ENCODE measurements around the gene UGT2A2. TPM values are rescaled to one million over a fixed set of nuclear protein-coding genes. Genes with fewer than 3 reads are reported as not detected.

UGT2A2 gene
- total RNA-seq, 1 donor from 2014 or later, result not detected

- Histone ChIP-seq H3K36me3 (ENCODE audit: control insufficient read depth in 3 of 3, insufficient read depth in 3 of 3, low read length in 3 of 3) (no peaks in the 10 kb centered on the region), H3K9ac (ENCODE audit: low read depth in 1 of 3, low read length in 3 of 3) (no peak overlapping the region), H3K27ac (ENCODE audit: low read depth, low read length) (no peak overlapping the region), H3K4me3 (ENCODE audit: low read length in 3 of 3) (no peak overlapping the region), H3K4me1 (ENCODE audit: control insufficient read depth in 3 of 3, insufficient read depth in 3 of 3, low read length in 3 of 3) (no peaks in the 10 kb centered on the region), H3K27me3 (ENCODE audit: control insufficient read depth in 3 of 3, insufficient read depth in 3 of 3, low read length in 3 of 3) (no peaks in the 10 kb centered on the region), H3K9me3 (ENCODE audit: control insufficient read depth in 3 of 3, low read length in 3 of 3) (no peaks in the 10 kb centered on the region)
Measured at GRCh38 chr4:69649207-69649606, 9.8 kb upstream of the UGT2A2 start.

GRCh38 chr4:69642961-69643360, 3.5 kb upstream of the UGT2A2 start:
- Histone ChIP-seq H3K9ac (ENCODE audit: low read depth in 1 of 3, low read length in 3 of 3) (no peak overlapping the region), H3K27me3 (ENCODE audit: control insufficient read depth in 3 of 3, insufficient read depth in 3 of 3, low read length in 3 of 3) (no peaks in the 10 kb centered on the region), H3K4me3 (ENCODE audit: low read length in 3 of 3) (no peak overlapping the region), H3K36me3 (ENCODE audit: control insufficient read depth in 3 of 3, insufficient read depth in 3 of 3, low read length in 3 of 3) (no peaks in the 10 kb centered on the region), H3K27ac (ENCODE audit: low read depth, low read length) (no peak overlapping the region), H3K9me3 (ENCODE audit: control insufficient read depth in 3 of 3, low read length in 3 of 3) (no peaks in the 10 kb centered on the region), H3K4me1 (ENCODE audit: control insufficient read depth in 3 of 3, insufficient read depth in 3 of 3, low read length in 3 of 3) (no peaks in the 10 kb centered on the region)

GRCh38 chr4:69640289-69640688, 847 bp upstream of the UGT2A2 start:
- no peaks in the 10 kb centered on the region for H3K9me3 ChIP-seq (ENCODE audit: control insufficient read depth in 3 of 3, low read length in 3 of 3)
- H3K27ac ChIP-seq (ENCODE audit: low read depth, low read length), result no peak overlapping the region
- H3K4me1 ChIP-seq (ENCODE audit: control insufficient read depth in 3 of 3, insufficient read depth in 3 of 3, low read length in 3 of 3), result no peaks in the 10 kb centered on the region
- H3K36me3 ChIP-seq (ENCODE audit: control insufficient read depth in 3 of 3, insufficient read depth in 3 of 3, low read length in 3 of 3), result no peaks in the 10 kb centered on the region
- no peak overlapping the region for H3K4me3 ChIP-seq (ENCODE audit: low read length in 3 of 3)
- H3K9ac ChIP-seq (ENCODE audit: low read depth in 1 of 3, low read length in 3 of 3), result no peak overlapping the region
- no peaks in the 10 kb centered on the region for H3K27me3 ChIP-seq (ENCODE audit: control insufficient read depth in 3 of 3, insufficient read depth in 3 of 3, low read length in 3 of 3)

- Histone ChIP-seq H3K4me3 (ENCODE audit: low read length in 3 of 3) (no peak overlapping the region), H3K9ac (ENCODE audit: low read depth in 1 of 3, low read length in 3 of 3) (no peak overlapping the region), H3K4me1 (ENCODE audit: control insufficient read depth in 3 of 3, insufficient read depth in 3 of 3, low read length in 3 of 3) (no peaks in the 10 kb centered on the region), H3K27me3 (ENCODE audit: control insufficient read depth in 3 of 3, insufficient read depth in 3 of 3, low read length in 3 of 3) (no peaks in the 10 kb centered on the region), H3K36me3 (ENCODE audit: control insufficient read depth in 3 of 3, insufficient read depth in 3 of 3, low read length in 3 of 3) (no peaks in the 10 kb centered on the region), H3K9me3 (ENCODE audit: control insufficient read depth in 3 of 3, low read length in 3 of 3) (no peaks in the 10 kb centered on the region), H3K27ac (ENCODE audit: low read depth, low read length) (no peak overlapping the region)
Measured at GRCh38 chr4:69617083-69617694, 22.3 kb downstream of the UGT2A2 start.

- Histone ChIP-seq H3K27ac (ENCODE audit: low read depth, low read length) (no peak overlapping the region), H3K4me3 (ENCODE audit: low read length in 3 of 3) (no peak overlapping the region), H3K36me3 (ENCODE audit: control insufficient read depth in 3 of 3, insufficient read depth in 3 of 3, low read length in 3 of 3) (no peaks in the 10 kb centered on the region), H3K9ac (ENCODE audit: low read depth in 1 of 3, low read length in 3 of 3) (no peak overlapping the region), H3K27me3 (ENCODE audit: control insufficient read depth in 3 of 3, insufficient read depth in 3 of 3, low read length in 3 of 3) (no peaks in the 10 kb centered on the region), H3K4me1 (ENCODE audit: control insufficient read depth in 3 of 3, insufficient read depth in 3 of 3, low read length in 3 of 3) (no peaks in the 10 kb centered on the region), H3K9me3 (ENCODE audit: control insufficient read depth in 3 of 3, low read length in 3 of 3) (no peaks in the 10 kb centered on the region)
Measured at GRCh38 chr4:69610484-69610883, 29.0 kb downstream of the UGT2A2 start.

- Histone ChIP-seq H3K4me1 (ENCODE audit: control insufficient read depth in 3 of 3, insufficient read depth in 3 of 3, low read length in 3 of 3) (no peaks in the 10 kb centered on the region), H3K36me3 (ENCODE audit: control insufficient read depth in 3 of 3, insufficient read depth in 3 of 3, low read length in 3 of 3) (no peaks in the 10 kb centered on the region)
Measured at GRCh38 chr4:69601065-69601464, 38.4 kb downstream of the UGT2A2 start.

GRCh38 chr4:69600013-69600412, 39.4 kb downstream of the UGT2A2 start:
- Histone ChIP-seq H3K4me1 (ENCODE audit: control insufficient read depth in 3 of 3, insufficient read depth in 3 of 3, low read length in 3 of 3) (no peaks in the 10 kb centered on the region), H3K36me3 (ENCODE audit: control insufficient read depth in 3 of 3, insufficient read depth in 3 of 3, low read length in 3 of 3) (no peaks in the 10 kb centered on the region), H3K4me3 (ENCODE audit: low read length in 3 of 3) (no peak overlapping the region), H3K27me3 (ENCODE audit: control insufficient read depth in 3 of 3, insufficient read depth in 3 of 3, low read length in 3 of 3) (no peaks in the 10 kb centered on the region), H3K9ac (ENCODE audit: low read depth in 1 of 3, low read length in 3 of 3) (no peak overlapping the region), H3K9me3 (ENCODE audit: control insufficient read depth in 3 of 3, low read length in 3 of 3) (peaks cover 0 to 2% (median 0%) of the 10 kb centered on the region in 3 donors), H3K27ac (ENCODE audit: low read depth, low read length) (no peak overlapping the region)

More at GRCh38 chr4:69601065-69601464, 38.4 kb downstream of the UGT2A2 start:
- Histone ChIP-seq H3K27me3 (ENCODE audit: control insufficient read depth in 3 of 3, insufficient read depth in 3 of 3, low read length in 3 of 3) (no peaks in the 10 kb centered on the region), H3K27ac (ENCODE audit: low read depth, low read length) (no peak overlapping the region), H3K9ac (ENCODE audit: low read depth in 1 of 3, low read length in 3 of 3) (no peak overlapping the region), H3K4me3 (ENCODE audit: low read length in 3 of 3) (no peak overlapping the region), H3K9me3 (ENCODE audit: control insufficient read depth in 3 of 3, low read length in 3 of 3) (peaks cover 0 to 2% (median 0%) of the 10 kb centered on the region in 3 donors)

- H3K27ac ChIP-seq (ENCODE audit: low read depth, low read length), result no peak overlapping the region
- no peaks in the 10 kb centered on the region for H3K27me3 ChIP-seq (ENCODE audit: control insufficient read depth in 3 of 3, insufficient read depth in 3 of 3, low read length in 3 of 3)
- H3K4me3 ChIP-seq (ENCODE audit: low read length in 3 of 3), result no peak overlapping the region
- H3K9me3 ChIP-seq (ENCODE audit: control insufficient read depth in 3 of 3, low read length in 3 of 3), result no peaks in the 10 kb centered on the region
- no peaks in the 10 kb centered on the region for H3K4me1 ChIP-seq (ENCODE audit: control insufficient read depth in 3 of 3, insufficient read depth in 3 of 3, low read length in 3 of 3)
- H3K36me3 ChIP-seq (ENCODE audit: control insufficient read depth in 3 of 3, insufficient read depth in 3 of 3, low read length in 3 of 3), result no peaks in the 10 kb centered on the region
- H3K9ac ChIP-seq (ENCODE audit: low read depth in 1 of 3, low read length in 3 of 3), result no peak overlapping the region
Measured at GRCh38 chr4:69594382-69594781, 45.1 kb downstream of the UGT2A2 start.

GRCh38 chr4:69591364-69591763, 48.1 kb downstream of the UGT2A2 start:
- no peaks in the 10 kb centered on the region for H3K27me3 ChIP-seq (ENCODE audit: control insufficient read depth in 3 of 3, insufficient read depth in 3 of 3, low read length in 3 of 3)
- H3K27ac ChIP-seq (ENCODE audit: low read depth, low read length), result no peak overlapping the region
- H3K4me1 ChIP-seq (ENCODE audit: control insufficient read depth in 3 of 3, insufficient read depth in 3 of 3, low read length in 3 of 3), result no peaks in the 10 kb centered on the region
- H3K9me3 ChIP-seq (ENCODE audit: control insufficient read depth in 3 of 3, low read length in 3 of 3), result no peaks in the 10 kb centered on the region
- H3K36me3 ChIP-seq (ENCODE audit: control insufficient read depth in 3 of 3, insufficient read depth in 3 of 3, low read length in 3 of 3), result no peaks in the 10 kb centered on the region
- H3K9ac ChIP-seq (ENCODE audit: low read depth in 1 of 3, low read length in 3 of 3), result no peak overlapping the region
- H3K4me3 ChIP-seq (ENCODE audit: low read length in 3 of 3), result no peak overlapping the region

GRCh38 chr4:69589884-69590283, 49.6 kb downstream of the UGT2A2 start:
- no peak overlapping the region for H3K27ac ChIP-seq (ENCODE audit: low read depth, low read length)
- H3K9ac ChIP-seq (ENCODE audit: low read depth in 1 of 3, low read length in 3 of 3), result no peak overlapping the region
- H3K9me3 ChIP-seq (ENCODE audit: control insufficient read depth in 3 of 3, low read length in 3 of 3), result no peaks in the 10 kb centered on the region
- H3K27me3 ChIP-seq (ENCODE audit: control insufficient read depth in 3 of 3, insufficient read depth in 3 of 3, low read length in 3 of 3), result no peaks in the 10 kb centered on the region
- H3K36me3 ChIP-seq (ENCODE audit: control insufficient read depth in 3 of 3, insufficient read depth in 3 of 3, low read length in 3 of 3), result no peaks in the 10 kb centered on the region
- H3K4me3 ChIP-seq (ENCODE audit: low read length in 3 of 3), result no peak overlapping the region
- no peaks in the 10 kb centered on the region for H3K4me1 ChIP-seq (ENCODE audit: control insufficient read depth in 3 of 3, insufficient read depth in 3 of 3, low read length in 3 of 3)
